HFFc6 (cell line): ENCODE measurements around the gene EIPR1. TPM values are rescaled to one million over a fixed set of nuclear protein-coding genes. Genes with fewer than 3 reads are reported as not detected.

ENCODE experiments used
- DNase-seq: peaks from one replicate; pipeline ENCODE4 v3.0.0-alpha.2; 2018
- H3K27ac Mint-ChIP-seq: 2 replicates; pipeline ENCODE4 v1.8.0; 2020; ENCODE audit warnings: mild to moderate bottlenecking, mixed read lengths
- H3K27me3 Mint-ChIP-seq: 2 replicates; pipeline ENCODE4 v1.8.0; 2021; ENCODE audit warnings: mild to moderate bottlenecking, moderate library complexity, mixed read lengths; ENCODE audit not compliant: insufficient read depth
- H3K36me3 Mint-ChIP-seq: 2 replicates; pipeline ENCODE4 v1.8.0; 2021; ENCODE audit warnings: low read depth, mixed read lengths
- H3K4me1 Mint-ChIP-seq: 2 replicates; pipeline ENCODE4 v1.8.0; 2020; ENCODE audit warnings: low read depth, mixed read lengths
- H3K4me3 Mint-ChIP-seq: 2 replicates; pipeline ENCODE4 v1.8.0; 2020; ENCODE audit warnings: mild to moderate bottlenecking, moderate library complexity, mixed read lengths
- H3K9me3 Mint-ChIP-seq: 2 replicates; pipeline ENCODE4 v1.8.0; 2020; ENCODE audit warnings: mild to moderate bottlenecking, mixed read lengths
- CTCF ChIP-seq: fragments of 200-600 bp; sonication (generic); IDR thresholded peaks from 2 replicates; pipeline ENCODE4 v1.5.0; 2021; ENCODE audit warnings: antibody characterized with exemption, mild to moderate bottlenecking
- total RNA-seq, 6 experiments: library from RNA; stranded (reverse); fragmentation: NEBNext Ultra II Directional; extraction: Animal tissue kit (Norgen Biotek cat#: 25700); gene quantifications; 2 replicates in 1 of 6; 3 replicates in 5 of 6; pipeline ENCODE4 v1.2.3, GENCODE V29; 2021

Gene EIPR1
- total RNA-seq, 6 experiments from 2014 or later: 26.6 to 30.9 (median 28.8) TPM

GRCh38 chr2:3272761-3273160, 104.9 kb downstream of the EIPR1 start:
- H3K27ac Mint-ChIP-seq: no peak overlapping the region
- peaks cover 12% of the 10 kb centered on the region for H3K9me3 Mint-ChIP-seq
- TF ChIP-seq CTCF: no peak
- H3K36me3 Mint-ChIP-seq: peaks cover 39% of the 10 kb centered on the region
- no peak for DNase-seq
- H3K27me3 Mint-ChIP-seq: no peaks in the 10 kb centered on the region
- no peak overlapping the region for H3K4me3 Mint-ChIP-seq
- no peaks in the 10 kb centered on the region for H3K4me1 Mint-ChIP-seq

GRCh38 chr2:3270095-3270478, 107.5 kb downstream of the EIPR1 start:
- Mint-ChIP-seq H3K36me3 (peaks cover 23% of the 10 kb centered on the region), H3K4me3 (no peak overlapping the region), H3K9me3 (peaks cover 5% of the 10 kb centered on the region), H3K27me3 (no peaks in the 10 kb centered on the region), H3K27ac (no peak overlapping the region), H3K4me1 (no peaks in the 10 kb centered on the region)
- no peak for DNase-seq
- TF ChIP-seq CTCF: no peak

GRCh38 chr2:3269425-3270094, 108.1 kb downstream of the EIPR1 start:
- no peak overlapping the region for H3K4me3 Mint-ChIP-seq
- no peak for TF ChIP-seq CTCF
- H3K36me3 Mint-ChIP-seq: peaks cover 18% of the 10 kb centered on the region
- H3K4me1 Mint-ChIP-seq: no peaks in the 10 kb centered on the region
- H3K27ac Mint-ChIP-seq: no peak overlapping the region
- H3K27me3 Mint-ChIP-seq: no peaks in the 10 kb centered on the region
- DNase-seq: no peak
- no peaks in the 10 kb centered on the region for H3K9me3 Mint-ChIP-seq

- Mint-ChIP-seq H3K9me3 (no peaks in the 10 kb centered on the region), H3K36me3 (peaks cover 9% of the 10 kb centered on the region; the same call in 1 of the 2 replicates), H3K27ac (no peak overlapping the region), H3K4me3 (no peak overlapping the region), H3K27me3 (no peaks in the 10 kb centered on the region), H3K4me1 (no peaks in the 10 kb centered on the region)
- no peak for DNase-seq
- TF ChIP-seq CTCF: no peak
Measured at GRCh38 chr2:3268705-3269029, 109.0 kb downstream of the EIPR1 start.

- Mint-ChIP-seq H3K4me1 (no peaks in the 10 kb centered on the region), H3K4me3 (no peak overlapping the region), H3K27ac (no peak overlapping the region), H3K36me3 (peaks cover 6% of the 10 kb centered on the region; the same call in 1 of the 2 replicates), H3K9me3 (no peaks in the 10 kb centered on the region), H3K27me3 (no peaks in the 10 kb centered on the region)
- no peak for DNase-seq
- TF ChIP-seq CTCF: no peak
Measured at GRCh38 chr2:3267869-3268704, 109.5 kb downstream of the EIPR1 start.
